ENCODE measurements around the gene ARL16. TPM values are rescaled to one million over a fixed set of nuclear protein-coding genes. Genes with fewer than 3 reads are reported as not detected.

The ARL16 gene
- total RNA-seq, 6 donors from 2014 or later: 16.9 to 47.1 (median 20.5) TPM

DNA sequence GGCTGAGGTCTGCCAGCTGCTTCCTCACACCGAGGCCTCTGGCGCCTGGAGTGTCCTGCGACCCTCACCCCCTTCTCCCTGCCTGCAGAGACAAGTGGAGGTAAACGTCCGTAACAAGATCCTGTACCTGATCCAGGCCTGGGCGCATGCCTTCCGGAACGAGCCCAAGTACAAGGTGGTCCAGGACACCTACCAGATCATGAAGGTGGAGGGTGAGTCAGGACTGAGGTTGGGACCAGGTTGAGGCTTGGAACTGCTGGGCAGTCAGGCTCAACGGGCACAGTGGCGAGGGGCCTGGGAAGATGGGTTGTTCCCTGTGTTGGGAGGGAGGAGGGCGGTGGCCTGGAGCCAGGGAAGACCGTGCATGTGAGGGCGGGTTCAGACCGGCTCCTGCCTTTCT is 5.0 kb upstream of the ARL16 start:
- no peak overlapping the region for H3K4me3 ChIP-seq
- H3K27me3 ChIP-seq: no peaks in the 10 kb centered on the region
- no peaks in the 10 kb centered on the region for H3K9me3 ChIP-seq
- 92% methylated on average over 11 to 14 of the region's 14 CpGs for WGBS, 2 donors
- DNase-seq: no peak
- TF ChIP-seq POLR2A (IDR thresholded peaks at IDR 0.05): no peak
- no peak overlapping the region for H3K27ac ChIP-seq
- H3K36me3 ChIP-seq: peaks cover 36 to 83% (median 79%) of the 10 kb centered on the region in 4 donors
- H3K4me1 ChIP-seq: peaks cover 14 to 22% (median 19%) of the 10 kb centered on the region in 4 donors
- ATAC-seq (ENCODE audit: low FRiP score in 2 of 2): no peak

DNA sequence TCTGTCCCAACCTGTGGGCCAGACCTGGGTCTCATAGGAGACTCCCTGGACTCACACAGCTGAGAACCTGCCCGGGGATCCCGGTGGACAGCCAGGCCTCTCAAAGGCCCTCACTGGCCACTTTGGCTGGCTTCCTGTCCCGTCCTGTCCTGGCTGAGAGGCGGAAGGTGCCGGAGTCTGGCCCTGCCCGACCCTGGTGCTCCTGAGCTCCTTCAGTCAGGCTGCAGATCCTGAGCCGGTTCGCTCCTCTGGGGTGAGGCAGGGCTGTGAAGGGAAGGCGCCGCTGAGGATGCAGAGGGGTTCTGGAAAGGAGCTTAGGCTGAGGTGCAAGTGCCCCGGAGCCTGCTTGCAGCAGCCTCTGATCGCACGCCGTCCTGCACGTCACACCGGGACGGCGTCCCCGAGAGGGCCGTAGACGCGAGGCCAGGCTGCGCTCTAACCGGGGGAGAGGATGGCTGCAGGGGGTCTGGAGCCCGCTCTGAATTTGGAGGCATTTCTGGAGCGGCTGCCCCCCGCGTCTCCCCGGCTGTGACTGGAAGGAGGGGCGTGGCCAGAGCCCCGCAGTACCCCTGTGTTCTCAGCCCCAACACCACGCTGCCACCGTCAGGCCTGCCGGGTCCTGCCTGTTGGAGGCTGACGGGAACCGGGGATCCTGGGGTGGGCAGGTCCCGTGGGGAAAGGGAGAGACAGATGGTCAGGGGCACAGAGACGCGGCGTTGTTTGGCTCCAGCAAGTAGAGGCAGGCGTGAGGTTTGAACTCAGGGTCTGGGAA is 4.4 kb upstream of the ARL16 start:
- Histone ChIP-seq H3K27ac (no peak overlapping the region), H3K4me1 (peaks cover 15 to 25% (median 19%) of the 10 kb centered on the region in 4 donors), H3K36me3 (peaks cover 31 to 77% (median 72%) of the 10 kb centered on the region in 4 donors), H3K27me3 (no peaks in the 10 kb centered on the region), H3K9me3 (no peaks in the 10 kb centered on the region), H3K4me3 (no peak overlapping the region)
- DNase-seq (peak in 1 of 2 donors; percentile 67), ATAC-seq (ENCODE audit: low FRiP score in 2 of 2) (no peak)
- TF ChIP-seq EP300 (IDR thresholded peaks at IDR 0.05) (no peak), POLR2AphosphoS5 (IDR thresholded peaks at IDR 0.05) (no peak), POLR2A (IDR thresholded peaks at IDR 0.05) (no peak)
- 94% methylated on average over 35 to 38 of the region's 41 CpGs for WGBS, 2 donors

DNA sequence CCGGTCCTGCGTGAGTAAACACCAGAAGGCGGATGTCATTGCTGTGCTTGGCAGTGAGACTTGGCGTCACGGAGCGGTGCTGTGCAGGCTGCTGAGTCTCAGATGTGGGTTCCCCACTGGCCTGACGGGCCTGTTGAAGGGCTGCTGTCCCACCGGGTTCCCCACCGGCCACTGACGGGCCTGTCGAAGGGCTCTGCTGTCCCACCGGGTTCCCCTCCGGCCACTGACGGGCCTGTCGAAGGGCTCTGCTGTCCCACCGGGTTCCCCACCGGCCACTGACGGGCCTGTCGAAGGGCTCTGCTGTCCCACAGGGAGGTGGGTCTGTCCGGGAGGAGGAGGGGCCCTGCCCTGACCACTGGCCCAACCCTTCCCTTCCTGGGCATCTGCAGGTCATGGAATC is 3.0 kb upstream of the ARL16 start:
- peaks cover 23 to 67% (median 59%) of the 10 kb centered on the region in 4 donors for H3K36me3 ChIP-seq
- H3K27ac ChIP-seq: no peak overlapping the region
- no peak overlapping the region for H3K4me3 ChIP-seq
- peaks cover 22 to 38% (median 28%) of the 10 kb centered on the region in 4 donors for H3K4me1 ChIP-seq
- 90 to 94% methylated on average over 9 to 18 of the region's 20 CpGs for WGBS, 2 donors
- H3K9me3 ChIP-seq: no peaks in the 10 kb centered on the region
- H3K27me3 ChIP-seq: no peaks in the 10 kb centered on the region
- DNase-seq (peak in 1 of 2 donors; percentile 58), ATAC-seq (ENCODE audit: low FRiP score in 2 of 2) (no peak)
- TF ChIP-seq EP300 (IDR thresholded peaks at IDR 0.05) (no peak), POLR2A (IDR thresholded peaks at IDR 0.05) (no peak), POLR2AphosphoS5 (IDR thresholded peaks at IDR 0.05) (no peak)
- TF ChIP-seq, protein P1, sequence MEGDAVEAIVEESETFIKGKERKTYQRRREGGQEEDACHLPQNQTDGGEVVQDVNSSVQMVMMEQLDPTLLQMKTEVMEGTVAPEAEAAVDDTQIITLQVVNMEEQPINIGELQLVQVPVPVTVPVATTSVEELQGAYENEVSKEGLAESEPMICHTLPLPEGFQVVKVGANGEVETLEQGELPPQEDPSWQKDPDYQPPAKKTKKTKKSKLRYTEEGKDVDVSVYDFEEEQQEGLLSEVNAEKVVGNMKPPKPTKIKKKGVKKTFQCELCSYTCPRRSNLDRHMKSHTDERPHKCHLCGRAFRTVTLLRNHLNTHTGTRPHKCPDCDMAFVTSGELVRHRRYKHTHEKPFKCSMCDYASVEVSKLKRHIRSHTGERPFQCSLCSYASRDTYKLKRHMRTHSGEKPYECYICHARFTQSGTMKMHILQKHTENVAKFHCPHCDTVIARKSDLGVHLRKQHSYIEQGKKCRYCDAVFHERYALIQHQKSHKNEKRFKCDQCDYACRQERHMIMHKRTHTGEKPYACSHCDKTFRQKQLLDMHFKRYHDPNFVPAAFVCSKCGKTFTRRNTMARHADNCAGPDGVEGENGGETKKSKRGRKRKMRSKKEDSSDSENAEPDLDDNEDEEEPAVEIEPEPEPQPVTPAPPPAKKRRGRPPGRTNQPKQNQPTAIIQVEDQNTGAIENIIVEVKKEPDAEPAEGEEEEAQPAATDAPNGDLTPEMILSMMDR (IDR thresholded peaks at IDR 0.05): no peak

DNA sequence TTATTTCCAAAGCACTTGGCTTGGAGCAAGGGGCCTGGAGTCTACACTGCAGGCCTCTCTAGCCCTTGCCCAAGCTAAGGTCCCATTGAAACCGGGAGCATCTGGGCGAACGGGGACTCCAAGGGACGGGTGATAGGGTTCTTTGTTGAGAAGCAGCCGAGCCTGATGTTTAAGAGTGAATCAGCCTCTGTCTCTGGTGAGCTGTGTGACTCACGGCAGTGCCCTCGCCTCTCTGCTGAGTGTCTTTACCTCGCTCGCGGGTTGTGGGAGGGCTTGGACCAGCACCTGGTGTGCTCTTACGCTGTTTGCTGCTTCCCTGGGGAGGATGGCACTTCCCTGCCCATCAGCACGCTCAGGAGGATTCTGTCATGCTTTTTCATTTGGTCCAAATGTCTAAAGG is 1.5 kb upstream of the ARL16 start:
- H3K27ac ChIP-seq: peak overlapping the region in 3 of 4 donors; percentile 82 to 93 (median 91)
- DNase-seq (no peak), ATAC-seq (ENCODE audit: low FRiP score in 2 of 2) (no peak)
- 77 to 92% methylated on average over 8 to 11 of the region's 12 CpGs for WGBS, 2 donors
- H3K27me3 ChIP-seq: no peaks in the 10 kb centered on the region
- H3K36me3 ChIP-seq: peaks cover 18 to 60% (median 44%) of the 10 kb centered on the region in 4 donors
- H3K9me3 ChIP-seq: no peaks in the 10 kb centered on the region
- H3K4me1 ChIP-seq: peaks cover 22 to 38% (median 28%) of the 10 kb centered on the region in 4 donors
- TF ChIP-seq POLR2AphosphoS5 (IDR thresholded peaks at IDR 0.05) (no peak), POLR2A (IDR thresholded peaks at IDR 0.05) (no peak), EP300 (IDR thresholded peaks at IDR 0.05) (no peak)
- TF ChIP-seq, protein P1 (IDR thresholded peaks at IDR 0.05): no peak
- peak overlapping the region; percentile 7 to 100 (median 90) for H3K4me3 ChIP-seq

DNA sequence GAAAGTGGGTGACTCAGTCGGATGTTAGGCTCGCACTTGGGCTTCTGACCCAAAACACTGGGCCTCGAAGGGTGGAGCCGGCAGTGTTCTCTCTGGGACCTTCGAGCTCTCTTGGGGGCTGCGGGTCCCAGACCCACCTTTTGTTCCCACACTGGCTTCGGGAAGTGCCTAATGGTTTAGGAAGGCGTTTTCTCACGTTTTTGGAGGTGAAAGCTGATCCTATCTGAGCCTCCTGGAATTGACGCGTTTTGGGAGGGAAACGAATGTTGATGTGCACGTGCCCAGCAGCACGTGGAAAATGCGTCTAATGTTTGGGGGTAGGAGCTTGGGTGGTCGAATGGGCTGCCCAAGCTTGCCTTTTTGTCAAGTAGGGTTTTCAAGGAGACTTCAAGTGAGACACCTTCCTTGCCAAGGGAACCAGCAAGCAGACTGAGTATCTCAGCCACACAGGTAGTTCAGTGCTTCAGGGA is 880 bp upstream of the ARL16 start:
- H3K27ac ChIP-seq: peak overlapping the region; percentile 82 to 93 (median 88)

More for the DNA sequence above, 880 bp upstream of the ARL16 start:
- WGBS, 2 donors: 0 to 2% methylated on average over 7 to 16 of the region's 16 CpGs
- H3K27me3 ChIP-seq: no peaks in the 10 kb centered on the region
- no peak for TF ChIP-seq EP300 (IDR thresholded peaks at IDR 0.05)
- TF ChIP-seq, protein P1 (IDR thresholded peaks at IDR 0.05): no peak
- no peak for TF ChIP-seq POLR2AphosphoS5 (IDR thresholded peaks at IDR 0.05)
- no peak for TF ChIP-seq POLR2A (IDR thresholded peaks at IDR 0.05)
- peaks cover 22 to 38% (median 28%) of the 10 kb centered on the region in 4 donors for H3K4me1 ChIP-seq
- H3K4me3 ChIP-seq: peak overlapping the region; percentile 85 to 100 (median 90)
- DNase-seq (no peak), ATAC-seq (ENCODE audit: low FRiP score in 2 of 2) (peak in 1 of 2 donors; percentile 70)
- no peaks in the 10 kb centered on the region for H3K9me3 ChIP-seq
- peaks cover 18 to 53% (median 37%) of the 10 kb centered on the region in 4 donors for H3K36me3 ChIP-seq
